ENCODE data around the gene GKAP1.

GKAP1 gene

DNA sequence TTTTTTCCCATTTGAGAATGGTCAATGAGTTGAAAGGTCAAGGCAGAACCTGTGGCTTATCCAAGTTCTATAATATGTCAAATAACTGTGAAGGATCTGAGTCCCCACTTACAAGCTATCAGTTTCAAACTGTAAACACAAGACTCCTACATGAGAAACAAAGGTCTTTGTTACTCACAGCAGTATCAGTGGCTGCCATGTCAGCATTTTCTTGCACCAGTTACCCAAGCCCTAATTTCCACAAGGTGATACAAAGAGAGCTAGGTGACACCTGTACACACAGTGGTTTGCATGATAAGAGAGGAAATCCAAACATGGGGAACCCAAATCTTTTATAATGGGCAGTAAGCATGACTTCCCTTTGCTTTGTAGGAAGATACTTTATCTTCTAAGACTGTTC is 101.8 kb downstream of the GKAP1 start:
- Histone ChIP-seq H3K36me3 (ENCODE audit: control insufficient read depth, insufficient read depth, low read length) (no peaks in the 10 kb centered on the region), H3K27ac (no peak overlapping the region), H3K4me3 (ENCODE audit: low read depth, low read length) (no peak overlapping the region), H3K9me3 (ENCODE audit: control insufficient read depth, low read length) (no peaks in the 10 kb centered on the region), H3K79me2 (no peaks in the 10 kb centered on the region), H3K27me3 (ENCODE audit: control insufficient read depth, insufficient read depth, low read length) (no peaks in the 10 kb centered on the region), H3K9ac (no peak overlapping the region), H3K4me1 (no peaks in the 10 kb centered on the region), H3K4me2 (ENCODE audit: low read length) (no peak overlapping the region), H2AFZ (no peak overlapping the region)
- TF ChIP-seq, protein P1, sequence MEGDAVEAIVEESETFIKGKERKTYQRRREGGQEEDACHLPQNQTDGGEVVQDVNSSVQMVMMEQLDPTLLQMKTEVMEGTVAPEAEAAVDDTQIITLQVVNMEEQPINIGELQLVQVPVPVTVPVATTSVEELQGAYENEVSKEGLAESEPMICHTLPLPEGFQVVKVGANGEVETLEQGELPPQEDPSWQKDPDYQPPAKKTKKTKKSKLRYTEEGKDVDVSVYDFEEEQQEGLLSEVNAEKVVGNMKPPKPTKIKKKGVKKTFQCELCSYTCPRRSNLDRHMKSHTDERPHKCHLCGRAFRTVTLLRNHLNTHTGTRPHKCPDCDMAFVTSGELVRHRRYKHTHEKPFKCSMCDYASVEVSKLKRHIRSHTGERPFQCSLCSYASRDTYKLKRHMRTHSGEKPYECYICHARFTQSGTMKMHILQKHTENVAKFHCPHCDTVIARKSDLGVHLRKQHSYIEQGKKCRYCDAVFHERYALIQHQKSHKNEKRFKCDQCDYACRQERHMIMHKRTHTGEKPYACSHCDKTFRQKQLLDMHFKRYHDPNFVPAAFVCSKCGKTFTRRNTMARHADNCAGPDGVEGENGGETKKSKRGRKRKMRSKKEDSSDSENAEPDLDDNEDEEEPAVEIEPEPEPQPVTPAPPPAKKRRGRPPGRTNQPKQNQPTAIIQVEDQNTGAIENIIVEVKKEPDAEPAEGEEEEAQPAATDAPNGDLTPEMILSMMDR (IDR thresholded peaks at IDR 0.05) = no peak

DNA sequence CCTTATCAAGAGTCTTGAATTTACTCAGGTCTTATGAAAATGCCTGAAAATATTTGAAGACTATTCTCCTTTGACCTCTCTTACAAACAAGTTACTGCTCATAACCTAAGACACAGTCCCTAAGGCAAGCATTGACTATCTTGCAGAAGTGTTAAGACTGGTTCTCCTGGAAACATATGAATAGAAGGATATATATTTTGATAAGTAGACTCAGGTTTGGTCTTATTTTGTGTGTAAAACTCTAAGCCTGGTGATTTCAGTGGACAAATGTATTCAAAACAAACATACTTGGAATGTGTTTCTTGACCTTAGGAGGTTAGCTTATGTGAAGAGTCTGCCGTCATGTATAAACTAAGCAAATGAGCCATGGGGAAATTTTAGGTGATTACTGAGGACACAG is 102.3 kb downstream of the GKAP1 start:
- H3K27ac ChIP-seq = no peak overlapping the region
- no peaks in the 10 kb centered on the region for H3K36me3 ChIP-seq (ENCODE audit: control insufficient read depth, insufficient read depth, low read length)
- no peak overlapping the region for H2AFZ ChIP-seq
- no peak overlapping the region for H3K4me2 ChIP-seq (ENCODE audit: low read length)
- no peaks in the 10 kb centered on the region for H3K4me1 ChIP-seq
- TF ChIP-seq, protein P1 (IDR thresholded peaks at IDR 0.05) = no peak
- H3K79me2 ChIP-seq = no peaks in the 10 kb centered on the region
- no peaks in the 10 kb centered on the region for H3K9me3 ChIP-seq (ENCODE audit: control insufficient read depth, low read length)
- H3K4me3 ChIP-seq (ENCODE audit: low read depth, low read length) = no peak overlapping the region
- no peak overlapping the region for H3K9ac ChIP-seq
- H3K27me3 ChIP-seq (ENCODE audit: control insufficient read depth, insufficient read depth, low read length) = no peaks in the 10 kb centered on the region

DNA sequence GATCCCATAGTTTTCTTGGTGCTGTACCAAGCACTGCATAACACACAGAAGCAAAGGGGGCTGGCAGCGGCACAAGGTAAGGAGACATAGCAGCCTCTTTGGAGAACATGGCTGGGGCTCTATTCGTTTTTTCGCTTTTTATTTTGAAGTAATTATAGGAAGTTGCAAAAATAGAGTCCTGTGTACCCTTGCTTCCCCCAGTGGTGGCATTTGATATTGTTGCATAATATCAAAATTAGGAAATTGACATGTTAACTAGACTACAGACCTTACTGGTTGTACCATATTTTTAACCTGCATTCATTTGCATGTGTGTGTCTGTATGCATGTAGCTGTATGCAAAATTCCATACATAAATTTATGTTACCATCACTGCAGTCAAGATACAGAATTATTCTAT is 103.2 kb downstream of the GKAP1 start:
- TF ChIP-seq, protein P1 (IDR thresholded peaks at IDR 0.05) = no peak
- Histone ChIP-seq H3K79me2 (no peaks in the 10 kb centered on the region), H3K9ac (no peak overlapping the region), H3K4me1 (no peaks in the 10 kb centered on the region), H3K9me3 (ENCODE audit: control insufficient read depth, low read length) (no peaks in the 10 kb centered on the region), H3K27ac (no peak overlapping the region), H3K27me3 (ENCODE audit: control insufficient read depth, insufficient read depth, low read length) (no peaks in the 10 kb centered on the region), H2AFZ (no peak overlapping the region), H3K4me3 (ENCODE audit: low read depth, low read length) (no peak overlapping the region), H3K4me2 (ENCODE audit: low read length) (no peak overlapping the region), H3K36me3 (ENCODE audit: control insufficient read depth, insufficient read depth, low read length) (no peaks in the 10 kb centered on the region)

DNA sequence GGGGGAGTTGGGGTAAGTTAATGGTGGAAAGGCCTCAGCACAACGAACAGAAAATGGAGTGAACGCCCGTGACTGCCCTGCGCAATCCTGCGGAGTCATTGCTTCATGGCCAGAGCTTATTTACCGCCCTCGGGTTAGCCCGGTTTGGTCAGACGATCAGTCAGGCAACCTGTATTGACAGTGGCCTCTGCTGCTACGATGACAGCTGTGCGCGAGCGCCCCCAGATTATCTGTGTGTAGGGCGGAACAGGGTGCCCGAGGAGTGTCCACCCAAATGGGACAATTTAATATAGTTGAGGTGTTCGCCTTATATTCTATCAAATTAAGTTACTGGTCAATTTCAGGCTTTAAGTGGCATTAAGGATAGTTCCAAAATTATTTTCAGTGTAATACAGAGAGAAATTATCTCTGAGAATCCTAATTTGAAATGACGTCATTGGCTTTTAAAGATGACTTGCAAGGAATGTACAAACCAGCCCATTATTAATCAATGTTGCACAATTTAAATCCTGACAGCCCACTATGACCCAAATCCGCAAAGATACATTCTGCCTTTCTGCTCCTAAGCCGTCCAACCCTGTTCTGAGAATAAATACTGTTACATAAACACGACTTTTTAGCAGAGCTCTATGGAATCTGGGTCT is 108.9 kb downstream of the GKAP1 start:
- TF ChIP-seq, protein P1 (IDR thresholded peaks at IDR 0.05) = no peak
- peak overlapping the region; percentile 99 for H3K27ac ChIP-seq
- H3K9me3 ChIP-seq (ENCODE audit: control insufficient read depth, low read length) = no peaks in the 10 kb centered on the region
- no peaks in the 10 kb centered on the region for H3K4me1 ChIP-seq
- H3K9ac ChIP-seq = no peak overlapping the region
- peak overlapping the region; percentile 73 for H3K4me2 ChIP-seq (ENCODE audit: low read length)
- peak overlapping the region; percentile 87 for H2AFZ ChIP-seq
- H3K36me3 ChIP-seq (ENCODE audit: control insufficient read depth, insufficient read depth, low read length) = no peaks in the 10 kb centered on the region
- H3K27me3 ChIP-seq (ENCODE audit: control insufficient read depth, insufficient read depth, low read length) = no peaks in the 10 kb centered on the region
- H3K79me2 ChIP-seq = peaks cover 23% of the 10 kb centered on the region
- H3K4me3 ChIP-seq (ENCODE audit: low read depth, low read length) = peak overlapping the region; percentile 81

All from parathyroid adenoma (tissue), 2 donors.